ENCODE measurements around the gene LY6G6F. TPM values are rescaled to one million over a fixed set of nuclear protein-coding genes. Genes with fewer than 3 reads are reported as not detected.
A peak's percentile ranks its signal among the peaks of the same experiment; 100 is the strongest.

Gene LY6G6F
- total RNA-seq, 1 donor from 2014 or later = not detected

GRCh38 chr6:31718265-31718664, 11.6 kb downstream of the LY6G6F start:
- Mint-ChIP-seq H3K36me3 (ENCODE audit: low read depth, unreplicated experiment) (peaks cover 3% of the 10 kb centered on the region), H3K4me1 (ENCODE audit: low read depth, unreplicated experiment) (peaks cover 10% of the 10 kb centered on the region), H3K9me3 (ENCODE audit: unreplicated experiment) (peaks cover 7% of the 10 kb centered on the region), H3K27ac (ENCODE audit: unreplicated experiment) (no peak overlapping the region), H3K27me3 (ENCODE audit: low read depth, unreplicated experiment) (peaks cover 19% of the 10 kb centered on the region), H3K4me3 (ENCODE audit: unreplicated experiment) (no peak overlapping the region)
- Histone ChIP-seq H3K4me2 (ENCODE audit: low read length) (no peak overlapping the region), H3K27ac (ENCODE audit: low read depth, low read length) (no peak overlapping the region), H3K27me3 (ENCODE audit: insufficient read depth, low read length) (no peaks in the 10 kb centered on the region), H3K4me1 (ENCODE audit: insufficient read depth, low read length) (no peaks in the 10 kb centered on the region), H3K9me3 (ENCODE audit: insufficient read depth, low read depth, low read length) (no peaks in the 10 kb centered on the region), H3K79me2 (ENCODE audit: insufficient read depth, low read length) (no peaks in the 10 kb centered on the region), H3K4me3 (ENCODE audit: insufficient read depth, low read depth, low read length) (no peak overlapping the region), H3K36me3 (ENCODE audit: insufficient read depth, low read length) (no peaks in the 10 kb centered on the region), H4K20me1 (ENCODE audit: insufficient read depth, low read length) (no peaks in the 10 kb centered on the region), H3K9ac (ENCODE audit: low read length) (no peak overlapping the region), H2AFZ (ENCODE audit: low read depth, low read length) (no peak overlapping the region)
- TF ChIP-seq EZH2 (IDR thresholded peaks at IDR 0.05; ENCODE audit: insufficient read depth, low read length) = no peak
- no peak for TF ChIP-seq CTCF (IDR thresholded peaks at IDR 0.05; ENCODE audit: insufficient read depth, low read depth, low read length)
- no peak for DNase-seq (ENCODE audit: low read depth)
- no peak for FAIRE-seq

- peaks cover 8% of the 10 kb centered on the region for H3K4me1 Mint-ChIP-seq (ENCODE audit: low read depth, unreplicated experiment)
- Histone ChIP-seq H3K27ac (ENCODE audit: low read depth, low read length) (no peak overlapping the region), H4K20me1 (ENCODE audit: insufficient read depth, low read length) (no peaks in the 10 kb centered on the region), H3K9ac (ENCODE audit: low read length) (no peak overlapping the region), H3K27me3 (ENCODE audit: insufficient read depth, low read length) (no peaks in the 10 kb centered on the region), H3K4me3 (ENCODE audit: insufficient read depth, low read depth, low read length) (no peak overlapping the region), H2AFZ (ENCODE audit: low read depth, low read length) (no peak overlapping the region), H3K9me3 (ENCODE audit: insufficient read depth, low read depth, low read length) (no peaks in the 10 kb centered on the region), H3K36me3 (ENCODE audit: insufficient read depth, low read length) (no peaks in the 10 kb centered on the region), H3K79me2 (ENCODE audit: insufficient read depth, low read length) (no peaks in the 10 kb centered on the region), H3K4me2 (ENCODE audit: low read length) (no peak overlapping the region), H3K4me1 (ENCODE audit: insufficient read depth, low read length) (no peaks in the 10 kb centered on the region)
- DNase-seq (ENCODE audit: low read depth) (no peak), FAIRE-seq (no peak)
- H3K36me3 Mint-ChIP-seq (ENCODE audit: low read depth, unreplicated experiment) = peaks cover 3% of the 10 kb centered on the region
- H3K9me3 Mint-ChIP-seq (ENCODE audit: unreplicated experiment) = peaks cover 7% of the 10 kb centered on the region
- H3K27me3 Mint-ChIP-seq (ENCODE audit: low read depth, unreplicated experiment) = peaks cover 19% of the 10 kb centered on the region
- peak overlapping the region; percentile 57 for H3K4me3 Mint-ChIP-seq (ENCODE audit: unreplicated experiment)
- TF ChIP-seq CTCF (IDR thresholded peaks at IDR 0.05; ENCODE audit: insufficient read depth, low read depth, low read length) (no peak), EZH2 (IDR thresholded peaks at IDR 0.05; ENCODE audit: insufficient read depth, low read length) (no peak)
- H3K27ac Mint-ChIP-seq (ENCODE audit: unreplicated experiment) = no peak overlapping the region
Observed at GRCh38 chr6:31719001-31719400, 12.3 kb downstream of the LY6G6F start.

GRCh38 chr6:31720196-31720770, 13.6 kb downstream of the LY6G6F start:
- peaks cover 7% of the 10 kb centered on the region for H3K9me3 Mint-ChIP-seq (ENCODE audit: unreplicated experiment)
- DNase-seq (ENCODE audit: low read depth) (no peak), FAIRE-seq (no peak)
- H3K27ac Mint-ChIP-seq (ENCODE audit: unreplicated experiment) = no peak overlapping the region
- no peaks in the 10 kb centered on the region for H3K27me3 ChIP-seq (ENCODE audit: insufficient read depth, low read length)
- no peaks in the 10 kb centered on the region for H4K20me1 ChIP-seq (ENCODE audit: insufficient read depth, low read length)
- peaks cover 12% of the 10 kb centered on the region for H3K36me3 Mint-ChIP-seq (ENCODE audit: low read depth, unreplicated experiment)
- no peaks in the 10 kb centered on the region for H3K9me3 ChIP-seq (ENCODE audit: insufficient read depth, low read depth, low read length)
- H3K27me3 Mint-ChIP-seq (ENCODE audit: low read depth, unreplicated experiment) = peaks cover 19% of the 10 kb centered on the region
- H3K4me3 Mint-ChIP-seq (ENCODE audit: unreplicated experiment) = no peak overlapping the region
- no peak overlapping the region for H3K4me3 ChIP-seq (ENCODE audit: insufficient read depth, low read depth, low read length)
- H2AFZ ChIP-seq (ENCODE audit: low read depth, low read length) = no peak overlapping the region
- H3K4me2 ChIP-seq (ENCODE audit: low read length) = no peak overlapping the region
- no peak overlapping the region for H3K27ac ChIP-seq (ENCODE audit: low read depth, low read length)
- H3K9ac ChIP-seq (ENCODE audit: low read length) = no peak overlapping the region
- no peak for TF ChIP-seq CTCF (IDR thresholded peaks at IDR 0.05; ENCODE audit: insufficient read depth, low read depth, low read length)
- TF ChIP-seq EZH2 (IDR thresholded peaks at IDR 0.05; ENCODE audit: insufficient read depth, low read length) = no peak
- peaks cover 4% of the 10 kb centered on the region for H3K4me1 Mint-ChIP-seq (ENCODE audit: low read depth, unreplicated experiment)
- H3K36me3 ChIP-seq (ENCODE audit: insufficient read depth, low read length) = no peaks in the 10 kb centered on the region
- H3K4me1 ChIP-seq (ENCODE audit: insufficient read depth, low read length) = no peaks in the 10 kb centered on the region
- H3K79me2 ChIP-seq (ENCODE audit: insufficient read depth, low read length) = no peaks in the 10 kb centered on the region

Data from astrocyte (in vitro differentiated cells and primary cell).